GM19438 (cell line): ENCODE measurements around the gene PAN3.

Source experiments
- ATAC-seq: cut with Tn5 transposase; IDR thresholded peaks from one replicate; pipeline ENCODE4 v1.9.1; 2021; ENCODE audit warnings: low read depth; ENCODE audit not compliant: unreplicated experiment

PAN3 gene

GRCh38 chr13:28282451-28282850 lies 144.1 kb downstream of the PAN3 start:
- peak; percentile 70 for ATAC-seq

GRCh38 chr13:28283600-28283999 lies 145.3 kb downstream of the PAN3 start:
- ATAC-seq: no peak

- ATAC-seq: no peak
These were observed 147.9 kb downstream of the PAN3 start for GRCh38 chr13:28286263-28286662.

- ATAC-seq: no peak
These were observed 159.0 kb downstream of the PAN3 start for GRCh38 chr13:28297341-28297740.

GRCh38 chr13:28299916-28300315 lies 161.6 kb downstream of the PAN3 start:
- ATAC-seq: no peak

GRCh38 chr13:28301839-28302238 lies 163.5 kb downstream of the PAN3 start:
- no peak for ATAC-seq

- ATAC-seq: no peak
These were observed 168.0 kb downstream of the PAN3 start for GRCh38 chr13:28306325-28306724.

GRCh38 chr13:28313579-28313978 lies 175.2 kb downstream of the PAN3 start:
- no peak for ATAC-seq

- ATAC-seq: no peak
These were observed 176.5 kb downstream of the PAN3 start for GRCh38 chr13:28314879-28315278.

GRCh38 chr13:28316129-28316528 lies 177.8 kb downstream of the PAN3 start:
- ATAC-seq: no peak

GRCh38 chr13:28316836-28317235 lies 178.5 kb downstream of the PAN3 start:
- ATAC-seq: no peak

GRCh38 chr13:28318496-28318895 lies 180.2 kb downstream of the PAN3 start:
- no peak for ATAC-seq

GRCh38 chr13:28319528-28319927 lies 181.2 kb downstream of the PAN3 start:
- no peak for ATAC-seq

- ATAC-seq: no peak
These were observed 181.9 kb downstream of the PAN3 start for GRCh38 chr13:28320209-28320608.

GRCh38 chr13:28320884-28321574 lies 182.7 kb downstream of the PAN3 start:
- ATAC-seq: no peak

- ATAC-seq: no peak
These were observed 183.4 kb downstream of the PAN3 start for GRCh38 chr13:28321756-28322155.

GRCh38 chr13:28322256-28322905 lies 184.0 kb downstream of the PAN3 start:
- ATAC-seq: no peak

GRCh38 chr13:28324181-28324789 lies 185.9 kb downstream of the PAN3 start:
- no peak for ATAC-seq

GRCh38 chr13:28325022-28325421 lies 186.7 kb downstream of the PAN3 start:
- no peak for ATAC-seq

- ATAC-seq: no peak
These were observed 187.7 kb downstream of the PAN3 start for GRCh38 chr13:28326056-28326455.

- no peak for ATAC-seq
These were observed 189.3 kb downstream of the PAN3 start for GRCh38 chr13:28327373-28328270.
